ENCODE results near the gene STC2. TPM values are rescaled to one million over a fixed set of nuclear protein-coding genes. Genes with fewer than 3 reads are reported as not detected.

Gene STC2
- total and polyA plus RNA-seq, 2 of the 4 experiments (the other 2 are of a cell fraction), result 87.5 to 270 TPM

- Histone ChIP-seq H3K79me1 (ENCODE audit: low read depth in 1 of 2, low read length in 2 of 2) (peaks cover 15 to 42% of the 10 kb centered on the region in 2 experiments), H3K4me3 (ENCODE audit: insufficient read depth, low read depth, low read length) (peak overlapping the region; percentile 89), H3K27me3 (ENCODE audit: control insufficient read depth, insufficient read depth, low read length) (no peaks in the 10 kb centered on the region), H3K9ac (ENCODE audit: low read depth, low read length) (peak overlapping the region; percentile 83), H3K9me1 (ENCODE audit: insufficient read depth, low read length) (peaks cover 9% of the 10 kb centered on the region), H3K56ac (ENCODE audit: extremely low read depth, insufficient read depth, low read length) (peak overlapping the region; percentile 79), H3K23ac (ENCODE audit: low read depth, low read length) (peak overlapping the region; percentile 84), H3K4me2 (ENCODE audit: low read depth, low read length) (peak overlapping the region; percentile 88), H2AK5ac (ENCODE audit: low read depth, low read length) (peak overlapping the region; percentile 41; the same call in 1 of the 2 replicates), H3K14ac (replicated peaks; ENCODE audit: low read depth, low read length) (peak overlapping the region; percentile 71), H3K27ac (ENCODE audit: insufficient read depth, low read length) (peak overlapping the region; percentile 85), H4K5ac (ENCODE audit: low read depth, low read length) (peak overlapping the region; percentile 76), H2AFZ (replicated peaks; ENCODE audit: low read length, poor library complexity) (peak overlapping the region; percentile 88), H4K20me1 (ENCODE audit: insufficient read depth, low read length) (peaks cover 36% of the 10 kb centered on the region), H2BK120ac (ENCODE audit: low read depth, low read length) (peak overlapping the region; percentile 83), H3K4me1 (ENCODE audit: control insufficient read depth, insufficient read depth, low read length) (peaks cover 20% of the 10 kb centered on the region), H2BK5ac (ENCODE audit: low read depth, low read length, poor library complexity, severe bottlenecking) (peak overlapping the region; percentile 55), H3K4ac (ENCODE audit: low read depth, low read length) (peak overlapping the region; percentile 87), H3K36me3 (ENCODE audit: control insufficient read depth, insufficient read depth, low read length) (peaks cover 21% of the 10 kb centered on the region), H2BK20ac (ENCODE audit: low read depth, low read length) (peak overlapping the region; percentile 55), H3K18ac (ENCODE audit: low read depth, low read length) (peak overlapping the region; percentile 80), H4K91ac (ENCODE audit: insufficient read depth, low read depth, low read length) (peak overlapping the region; percentile 89), H4K8ac (ENCODE audit: low read depth in 2 of 2, low read length in 2 of 2) (peak overlapping the region; percentile 72 to 85; a peak in 3 of 4 replicates), H3K9me3 (ENCODE audit: control insufficient read depth, insufficient read depth, low read length) (no peaks in the 10 kb centered on the region), H2AK9ac (replicated peaks; ENCODE audit: low read depth, low read length, poor library complexity) (peak overlapping the region; percentile 33), H2BK15ac (ENCODE audit: low read depth, low read length) (peak overlapping the region; percentile 54; the same call in 2 of the 3 replicates)
- CTCF ChIA-PET, result interaction anchor here (0.9 to 4.9 kb wide), 2 partner anchors 36 to 287 kb away, joined by 3 to 40 read pairs; partner anchors contain the start of gene BOD1
- DNase-seq (peak; percentile 80), ATAC-seq (ENCODE audit: low read depth) (peak; percentile 13)
- dilution Hi-C loops (cut with HindIII; ENCODE audit: low sequenced_read_pairs, unreplicated experiment) (no loop called here), intact Hi-C loops (cut with micrococcal nuclease) (loop anchor here (1.0 to 5.0 kb wide), 6 partner anchors 35 to 288 kb away; partner anchors contain the start of gene BOD1), in situ Hi-C loops (cut with MboI; ENCODE audit: low sequenced_read_pairs) (no loop called here)
- WGBS, 2 experiments (ENCODE audit: extremely low coverage in 2 of 2, insufficient read length in 1 of 2), result 20% methylated on average over 3 of the region's 29 CpGs; no CpG with 5 or more reads in 1 of the 2 experiments
- POLR2A ChIA-PET (ENCODE audit: unreplicated experiment), result interaction anchor here (0.6 to 0.7 kb wide), 2 partner anchors 9 to 96 kb away, joined by 3 to 10 read pairs; no protein-coding TSS in a partner anchor
- BruUV-seq (replicated peaks), result TSS peak; percentile 94
- TF ChIP-seq CEBPB (IDR thresholded peaks at IDR 0.05; ENCODE audit: low read depth, low read length) (peak; percentile 90), MXI1 (IDR thresholded peaks at IDR 0.05; ENCODE audit: borderline replicate concordance, low read depth, low read length) (peak; percentile 41; the same call in 1 of the 2 replicates), MAZ (IDR thresholded peaks at IDR 0.05; ENCODE audit: borderline replicate concordance, low read depth, low read length) (no peak), CHD1 (IDR thresholded peaks at IDR 0.05; ENCODE audit: low read depth, low read length) (no peak; the same call in 1 of the 2 replicates), SMC3 (IDR thresholded peaks at IDR 0.05; ENCODE audit: low read depth, low read length) (no peak), RCOR1 (IDR thresholded peaks at IDR 0.05; ENCODE audit: insufficient replicate concordance, low read length) (no peak), NFE2L2 (IDR thresholded peaks at IDR 0.05; ENCODE audit: low read depth, low read length) (no peak), ELK1 (IDR thresholded peaks at IDR 0.05; ENCODE audit: borderline replicate concordance, low read depth, low read length) (no peak), POLR2A (IDR thresholded peaks at IDR 0.05; ENCODE audit: low read depth, low read length) (peak; percentile 54; the same call in 1 of the 2 replicates), CTCF (conservative IDR thresholded peaks at IDR 0.05; ENCODE audit: low read depth, low read length) (no peak), FOS (IDR thresholded peaks at IDR 0.05; ENCODE audit: low read depth, low read length) (no peak), RFX5 (IDR thresholded peaks at IDR 0.05; ENCODE audit: low read depth, low read length) (no peak), MAFK (IDR thresholded peaks at IDR 0.05; ENCODE audit: low read depth, low read length) (0 out of 2 replicates have a peak, but pooled peaks have one; percentile 2), BHLHE40 (IDR thresholded peaks at IDR 0.05; ENCODE audit: low read depth, low read length) (peak; percentile 80), RAD21 (IDR thresholded peaks at IDR 0.05; ENCODE audit: low read length) (peak; percentile 19; the same call in 1 of the 2 replicates)
Measured at GRCh38 chr5:173328844-173329490, 753 bp upstream of the STC2 start.

Data from IMR-90 (cell line).